ENCODE results near the gene ST8SIA6.
"Not testable (repeated sequence)": the region's sequence is repeated elsewhere in the genome, so short reads cannot be mapped to it uniquely, and the experiment has no call there.

The ST8SIA6 gene
- total RNA-seq: 0.72 to 4.6 reads per million in 2 donors

- peak; percentile 22 for DNase-seq
Measured at GRCh38 chr10:17454161-17455014, at the start of gene ST8SIA6. Gene ST8SIA6 (minus strand): TSS chr10:17454595. CDS start chr10:17454255, 340 bp downstream.

DNA sequence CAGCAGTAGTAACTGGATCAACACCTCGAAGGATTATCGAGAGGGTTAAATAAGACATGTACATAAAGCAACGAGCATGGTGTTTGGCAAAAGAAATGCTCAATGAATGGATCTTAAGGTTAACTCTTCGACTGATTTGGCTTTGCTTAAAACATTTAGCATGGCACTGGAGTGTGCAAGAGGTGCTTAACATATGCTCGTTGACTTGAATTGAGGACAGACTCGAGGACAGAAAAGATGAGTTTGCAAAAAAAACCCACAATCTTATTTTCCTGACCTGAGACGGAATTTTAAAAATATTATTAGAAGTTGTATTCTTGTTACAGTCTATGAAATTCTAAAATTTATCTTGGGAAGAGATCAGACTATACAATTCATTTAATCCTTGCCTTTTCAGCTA is 49.4 kb upstream of the ST8SIA6 start:
- DNase-seq: no peak

DNA sequence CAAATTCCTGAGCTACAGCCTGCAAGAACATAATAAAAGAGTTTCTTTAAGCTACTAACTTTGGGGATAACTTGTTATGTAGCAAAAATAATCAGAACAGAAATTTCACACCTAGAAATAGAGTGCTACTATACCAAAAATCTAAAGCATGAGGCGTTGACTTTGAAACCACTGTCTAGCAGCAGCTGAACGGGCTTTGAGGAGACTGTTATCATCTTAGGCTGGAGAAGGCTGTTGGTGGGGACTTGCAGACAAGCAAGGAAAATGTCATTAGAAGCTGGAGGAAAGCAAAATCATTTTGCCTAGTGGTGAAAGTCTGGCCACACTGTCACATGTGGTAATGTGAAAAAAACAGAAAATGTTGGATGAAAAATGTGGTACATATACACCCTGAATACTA is 48.4 kb upstream of the ST8SIA6 start:
- no peak for DNase-seq

DNA sequence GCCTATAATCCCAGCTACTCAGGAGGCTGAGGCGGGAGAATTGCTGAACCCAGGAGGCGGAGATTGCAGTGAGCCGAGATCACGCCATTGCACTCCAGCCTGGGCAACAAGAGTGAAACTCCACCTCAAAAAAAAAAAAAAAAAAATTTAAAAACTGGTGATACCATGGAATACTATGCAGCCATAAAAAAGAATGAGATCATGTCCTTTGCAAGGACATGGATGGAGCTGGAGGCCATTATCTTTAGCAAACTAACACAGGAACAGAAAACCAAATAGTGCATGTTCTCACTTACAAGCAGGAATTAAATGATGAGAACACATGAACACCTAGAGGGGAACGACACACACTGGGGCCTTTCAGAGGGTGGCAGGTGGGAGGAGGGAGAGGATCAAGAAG is 44.6 kb upstream of the ST8SIA6 start:
- not testable (repeated sequence) for DNase-seq

DNA sequence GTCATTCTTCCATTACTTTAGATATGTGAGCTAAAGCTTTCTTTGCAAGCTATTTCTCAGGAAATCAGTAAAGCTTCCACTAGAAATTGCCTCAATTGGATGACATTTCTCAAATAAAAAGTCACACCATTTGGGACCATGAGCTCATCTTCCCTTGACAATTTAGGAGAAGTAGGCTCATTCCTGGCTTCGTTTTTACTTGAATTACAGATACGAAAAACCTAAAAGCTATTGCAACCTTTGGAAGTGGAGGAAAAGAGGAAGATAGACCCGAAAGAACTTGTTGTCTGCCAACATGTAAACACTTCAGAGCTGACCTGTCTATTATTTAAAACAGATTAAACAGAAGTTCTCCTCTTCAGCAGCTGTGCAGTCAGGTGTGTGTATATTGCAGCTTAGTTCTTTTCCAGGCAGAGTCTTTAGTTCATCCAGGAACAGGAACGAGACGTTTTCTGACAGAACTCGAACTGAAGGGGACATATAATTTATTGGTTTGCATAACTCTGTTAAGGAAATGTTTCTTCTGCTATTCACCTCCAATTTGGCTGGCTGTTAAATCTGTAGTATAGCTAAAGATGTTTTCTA is 43.1 kb upstream of the ST8SIA6 start:
- DNase-seq: no peak

DNA sequence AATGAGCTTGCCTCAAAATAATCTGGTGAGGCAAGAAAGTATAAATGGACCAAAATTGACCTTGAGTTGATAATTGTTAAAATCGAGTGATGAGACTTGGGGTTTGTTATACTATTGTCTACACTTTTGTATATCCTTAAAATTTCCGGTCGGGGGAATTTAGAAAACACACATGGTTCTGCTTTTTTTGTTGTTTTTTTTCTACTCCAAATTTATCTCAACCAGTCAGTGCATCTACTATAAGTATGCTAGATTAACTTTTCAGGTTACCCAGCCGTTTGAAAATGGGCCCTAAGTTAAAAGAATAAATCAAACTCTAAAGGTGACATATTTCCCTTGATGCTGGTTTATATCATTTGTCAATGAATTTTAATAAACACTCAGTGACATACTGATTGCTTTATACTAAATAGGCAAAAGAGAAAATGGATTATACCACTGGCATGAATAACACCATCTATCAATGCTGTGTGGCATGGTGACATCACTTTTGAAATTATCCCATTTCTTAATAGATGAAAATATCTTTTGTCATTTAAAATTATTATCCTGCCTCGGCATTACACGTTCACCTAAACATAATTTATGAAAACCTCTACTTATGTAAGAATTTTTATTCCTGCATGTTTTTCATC is 40.3 kb upstream of the ST8SIA6 start:
- no peak for DNase-seq

- no peak for DNase-seq
Measured at GRCh38 chr10:17488848-17489247, 34.5 kb upstream of the ST8SIA6 start.

GRCh38 chr10:17483079-17483478 is 28.7 kb upstream of the ST8SIA6 start:
- DNase-seq: no peak

DNA sequence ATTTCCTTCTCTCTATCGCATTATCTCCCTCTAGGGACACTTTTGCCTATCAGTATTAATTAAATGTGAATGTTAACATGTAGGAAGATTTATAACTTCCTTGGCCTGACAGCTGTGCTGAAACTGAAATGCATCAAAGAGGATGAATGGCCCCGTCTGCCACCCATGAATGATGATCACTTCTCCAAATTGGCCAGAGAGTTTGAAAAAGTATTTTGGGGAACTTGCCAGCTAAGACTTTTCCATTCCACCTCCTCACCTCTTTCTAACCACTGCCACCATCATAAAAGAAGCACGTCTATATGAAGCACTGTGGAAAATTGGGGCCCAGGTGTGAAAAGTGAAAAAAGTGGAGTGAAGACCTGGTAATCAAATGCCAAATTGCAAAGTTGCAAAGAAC is 25.4 kb upstream of the ST8SIA6 start:
- no peak for DNase-seq

- no peak for DNase-seq
Measured at GRCh38 chr10:17479015-17479615, 24.7 kb upstream of the ST8SIA6 start.

- no peak for DNase-seq
Measured at GRCh38 chr10:17476073-17476472, 21.7 kb upstream of the ST8SIA6 start.

DNA sequence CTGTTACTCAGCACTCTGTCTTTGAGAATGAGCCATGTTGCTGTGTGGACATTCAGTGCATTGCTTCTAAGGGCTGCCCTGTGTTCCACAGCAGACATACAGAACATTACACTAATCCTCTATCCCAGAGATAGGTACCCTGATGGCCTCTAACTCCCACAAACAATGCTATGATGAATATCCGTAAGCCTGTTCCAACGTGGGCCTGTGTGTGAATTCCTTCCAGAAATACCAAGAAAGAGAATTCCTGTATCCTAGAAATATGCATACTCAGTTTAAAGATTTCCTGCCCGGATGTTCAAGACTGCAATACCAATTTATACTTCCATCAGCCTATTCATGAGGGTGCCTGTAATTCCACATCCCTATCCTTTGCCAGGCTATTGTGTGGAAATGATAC is 21.3 kb upstream of the ST8SIA6 start:
- DNase-seq: no peak

- DNase-seq: no peak
Measured at GRCh38 chr10:17474595-17475323, 20.4 kb upstream of the ST8SIA6 start.

DNA sequence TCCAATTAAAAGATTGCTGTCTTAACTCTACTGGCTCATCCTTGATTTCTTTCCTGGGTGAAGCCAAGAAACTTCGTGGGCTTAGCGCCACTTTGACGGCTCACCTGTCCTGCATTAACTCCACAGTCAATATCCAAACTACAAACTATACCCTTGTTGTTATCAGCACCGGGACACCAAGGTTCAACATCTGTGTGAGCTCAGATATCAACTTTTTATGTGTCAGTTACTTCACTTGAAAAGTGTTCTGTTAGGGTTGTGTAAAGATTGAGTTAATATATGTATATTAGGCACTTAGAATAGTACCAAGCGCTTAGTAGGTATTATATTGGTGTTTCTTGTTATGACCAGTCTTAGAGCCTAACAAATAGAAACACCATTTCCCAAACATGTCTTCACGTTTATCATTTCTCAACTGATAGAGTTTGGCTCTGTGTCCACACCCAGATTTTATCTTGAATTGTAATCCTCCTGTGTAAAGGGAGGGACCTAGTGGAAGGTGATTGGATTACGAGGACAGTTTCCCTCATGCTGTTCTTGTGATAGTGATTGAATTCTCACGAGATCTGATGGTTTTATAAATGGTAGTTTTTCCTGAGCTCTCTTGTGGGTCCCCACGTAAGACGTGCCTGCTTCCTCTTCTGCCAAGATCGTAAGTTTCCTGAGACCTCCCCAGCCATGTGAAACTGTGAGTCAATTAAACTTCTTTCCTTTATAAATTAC is 19.0 kb upstream of the ST8SIA6 start:
- DNase-seq: no peak

GRCh38 chr10:17472481-17473227 is 18.3 kb upstream of the ST8SIA6 start:
- DNase-seq: no peak

- no peak for DNase-seq
Measured at GRCh38 chr10:17470246-17470645, 15.9 kb upstream of the ST8SIA6 start.

GRCh38 chr10:17465328-17466125 is 11.1 kb upstream of the ST8SIA6 start:
- no peak for DNase-seq

- no peak for DNase-seq
Measured at GRCh38 chr10:17464545-17464944, 10.2 kb upstream of the ST8SIA6 start.

DNA sequence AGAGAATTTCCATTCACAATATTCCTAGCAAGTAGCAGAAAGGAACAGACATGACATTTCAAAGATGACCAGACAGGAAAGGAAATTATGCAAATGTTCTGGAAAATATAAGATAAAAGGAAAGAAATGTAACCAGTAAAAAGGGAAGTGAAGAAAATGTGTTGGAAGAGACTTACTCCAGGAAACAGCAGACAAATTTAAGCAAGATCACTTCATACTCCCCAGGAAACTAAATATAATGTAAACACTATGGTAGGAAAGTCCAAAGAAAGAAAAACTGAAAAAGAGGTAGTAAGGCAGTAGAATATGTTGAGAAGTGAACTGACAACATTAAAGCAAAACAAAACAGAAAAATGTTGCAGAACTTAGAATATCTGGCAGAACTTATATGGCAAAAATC is 6.4 kb upstream of the ST8SIA6 start:
- no peak for DNase-seq

GRCh38 chr10:17457083-17457482 is 2.7 kb upstream of the ST8SIA6 start:
- no peak for DNase-seq

Data from T-helper 9 cell (primary cell).